NOMO-1 treated with DMSO at 0.1 percent for 48 hours (cell line): ENCODE results near the gene PCDHA7.
"Not testable (repeated sequence)": the region's sequence is repeated elsewhere in the genome, so short reads cannot be mapped to it uniquely, and the experiment has no call there.

ENCODE experiments used
- DNase-seq: peaks from one replicate; lab custom pipeline; 2025; ENCODE audit not compliant: unreplicated experiment; lab: John Stamatoyannopoulos, UW

Gene PCDHA7

GRCh38 chr5:140857177-140857986, 23.3 kb downstream of the PCDHA7 start:
- no peak for DNase-seq

DNA sequence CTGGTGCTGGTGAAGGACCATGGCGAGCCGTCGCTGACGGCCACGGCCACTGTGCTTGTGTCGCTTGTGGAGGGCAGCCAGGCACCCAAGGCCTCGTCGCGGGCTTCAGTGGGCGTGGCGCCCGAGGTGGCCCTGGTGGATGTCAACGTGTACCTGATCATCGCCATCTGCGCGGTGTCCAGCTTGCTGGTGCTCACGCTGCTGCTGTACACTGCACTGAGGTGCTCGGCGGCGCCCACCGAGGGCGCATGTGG, 23.8 kb downstream of the PCDHA7 start:
- no peak for DNase-seq

GRCh38 chr5:140862441-140863295, 28.6 kb downstream of the PCDHA7 start:
- DNase-seq = no peak

DNA sequence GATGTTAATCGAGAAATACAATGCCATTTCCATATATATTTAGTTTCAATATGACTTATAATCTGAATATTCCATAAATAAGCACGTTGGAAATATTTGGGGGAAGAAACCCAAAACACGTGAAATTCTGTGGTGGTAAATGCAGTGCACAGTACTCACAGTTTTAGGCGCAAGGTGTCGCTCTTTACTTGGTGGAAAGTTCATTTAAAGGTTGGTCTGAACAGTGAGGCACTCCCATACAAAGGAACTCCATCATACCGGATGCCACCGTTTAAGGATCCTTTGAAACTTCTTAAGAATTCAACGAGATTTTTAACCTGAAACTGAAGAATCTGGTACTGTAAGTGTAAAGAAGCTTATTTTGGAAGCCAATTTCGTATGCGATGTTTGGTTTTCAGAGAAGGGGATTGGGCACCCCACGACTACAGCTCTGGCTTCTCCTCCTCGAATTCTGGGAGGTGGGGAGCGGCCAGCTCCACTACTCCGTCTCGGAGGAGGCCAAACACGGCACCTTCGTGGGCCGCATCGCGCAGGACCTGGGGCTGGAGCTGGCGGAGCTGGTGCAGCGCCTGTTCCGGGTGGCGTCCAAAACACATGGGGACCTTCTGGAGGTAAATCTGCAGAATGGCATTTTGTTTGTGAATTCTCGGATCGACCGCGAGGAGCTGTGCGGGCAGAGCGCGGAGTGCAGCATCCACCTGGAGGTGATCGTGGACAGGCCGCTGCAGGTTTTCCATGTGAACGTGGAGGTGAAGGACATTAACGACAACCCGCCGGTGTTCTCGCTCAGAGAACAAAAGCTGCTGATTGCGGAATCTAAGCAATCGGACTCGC, 34.9 kb downstream of the PCDHA7 start, which contains the start of gene PCDHA11:
TSS of gene PCDHA11 (plus strand) at position 237 of the 834 bp plus-strand sequence. CDS start at position 384, 147 bp downstream.
- no peak for DNase-seq

DNA sequence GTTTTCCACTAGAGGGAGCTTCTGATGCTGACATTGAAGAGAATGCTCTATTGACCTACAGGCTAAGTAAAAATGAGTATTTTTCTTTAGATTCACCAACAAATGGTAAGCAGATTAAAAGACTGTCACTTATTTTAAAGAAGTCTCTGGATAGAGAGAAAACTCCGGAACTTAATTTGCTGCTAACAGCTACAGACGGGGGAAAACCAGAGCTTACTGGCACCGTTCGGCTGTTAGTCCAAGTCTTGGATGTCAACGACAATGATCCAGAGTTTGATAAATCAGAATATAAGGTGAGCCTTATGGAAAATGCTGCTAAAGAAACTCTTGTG, 35.5 kb downstream of the PCDHA7 start:
- DNase-seq = no peak

- no peak for DNase-seq
Observed at GRCh38 chr5:140870221-140871201, 36.4 kb downstream of the PCDHA7 start.

GRCh38 chr5:140875085-140876065, 41.3 kb downstream of the PCDHA7 start, which contains the start of gene PCDHA12:
Gene PCDHA12 (plus strand): TSS chr5:140875308. CDS start chr5:140875473, 165 bp downstream.
- no peak for DNase-seq

DNA sequence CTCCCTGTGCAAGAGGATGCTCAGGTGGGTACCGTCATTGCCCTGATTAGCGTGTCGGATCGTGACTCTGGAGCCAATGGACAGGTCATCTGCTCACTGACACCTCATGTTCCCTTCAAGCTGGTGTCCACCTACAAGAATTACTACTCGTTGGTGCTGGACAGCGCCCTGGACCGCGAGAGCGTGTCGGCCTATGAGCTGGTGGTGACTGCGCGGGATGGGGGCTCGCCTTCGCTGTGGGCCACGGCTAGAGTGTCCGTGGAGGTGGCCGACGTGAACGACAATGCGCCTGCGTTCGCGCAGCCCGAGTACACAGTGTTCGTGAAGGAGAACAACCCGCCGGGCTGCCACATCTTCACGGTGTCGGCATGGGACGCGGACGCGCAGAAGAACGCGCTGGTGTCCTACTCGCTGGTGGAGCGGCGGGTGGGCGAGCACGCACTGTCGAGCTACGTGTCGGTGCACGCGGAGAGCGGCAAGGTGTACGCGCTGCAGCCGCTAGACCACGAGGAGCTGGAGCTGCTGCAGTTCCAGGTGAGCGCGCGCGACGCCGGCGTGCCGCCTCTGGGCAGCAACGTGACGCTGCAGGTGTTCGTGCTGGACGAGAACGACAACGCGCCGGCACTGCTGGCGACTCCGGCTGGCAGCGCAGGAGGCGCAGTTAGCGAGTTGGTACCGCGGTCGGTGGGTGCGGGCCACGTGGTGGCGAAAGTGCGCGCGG, 42.6 kb downstream of the PCDHA7 start:
- not testable (repeated sequence) for DNase-seq

DNA sequence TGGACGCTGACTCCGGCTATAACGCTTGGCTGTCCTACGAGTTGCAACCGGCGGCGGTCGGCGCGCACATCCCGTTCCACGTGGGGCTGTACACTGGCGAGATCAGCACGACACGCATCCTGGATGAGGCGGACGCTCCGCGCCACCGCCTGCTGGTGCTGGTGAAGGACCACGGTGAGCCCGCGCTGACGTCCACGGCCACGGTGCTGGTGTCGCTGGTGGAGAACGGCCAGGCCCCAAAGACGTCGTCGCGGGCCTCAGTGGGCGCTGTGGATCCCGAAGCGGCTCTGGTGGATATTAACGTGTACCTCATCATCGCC, 43.2 kb downstream of the PCDHA7 start:
- no peak for DNase-seq

- DNase-seq = no peak
Observed at GRCh38 chr5:140881889-140882590, 48.0 kb downstream of the PCDHA7 start, which contains the start of gene PCDHA13. Gene PCDHA13 (plus strand): TSS chr5:140882124. CDS start chr5:140882269, 145 bp downstream.

DNA sequence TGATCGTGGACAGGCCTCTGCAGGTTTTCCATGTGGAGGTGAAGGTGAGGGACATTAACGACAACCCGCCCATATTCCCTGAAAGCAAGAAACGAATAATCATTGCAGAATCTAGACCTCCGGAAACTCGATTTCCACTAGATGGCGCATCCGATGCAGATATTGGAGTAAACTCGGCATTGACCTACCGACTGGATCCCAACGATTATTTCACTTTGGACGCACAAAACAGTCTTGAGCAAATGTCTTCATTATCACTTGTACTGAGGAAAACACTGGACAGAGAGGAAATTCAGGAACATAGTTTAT, 48.5 kb downstream of the PCDHA7 start:
- no peak for DNase-seq

DNA sequence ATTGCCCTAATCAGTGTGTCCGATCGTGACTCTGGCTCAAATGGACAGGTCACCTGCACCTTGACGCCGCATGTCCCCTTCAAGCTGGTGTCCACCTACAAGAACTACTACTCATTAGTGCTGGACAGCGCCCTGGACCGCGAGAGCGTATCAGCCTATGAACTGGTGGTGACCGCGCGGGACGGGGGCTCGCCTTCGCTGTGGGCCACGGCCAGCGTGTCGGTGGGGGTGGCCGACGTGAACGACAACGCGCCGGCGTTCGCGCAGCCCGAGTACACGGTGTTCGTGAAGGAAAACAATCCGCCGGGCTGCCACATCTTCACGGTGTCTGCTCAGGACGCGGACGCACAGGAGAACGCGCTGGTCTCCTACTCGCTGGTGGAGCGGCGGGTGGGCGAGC, 49.3 kb downstream of the PCDHA7 start:
- no peak for DNase-seq

- no peak for DNase-seq
Observed at GRCh38 chr5:140883927-140884697, 50.0 kb downstream of the PCDHA7 start.
